Fibroblast of lung (primary cell): ENCODE results near the gene ZNF565.

ENCODE experiments used
- CTCF ChIP-seq, 2 donors: IDR thresholded peaks in 1 of 2; conservative IDR thresholded peaks in 1 of 2; 1 replicate in 1 of 2; 2 replicates in 1 of 2; pipeline ENCODE4 v1.5.1; 2011 to 2012; ENCODE audit warnings: low read length in 2 of 2, control low read depth in 1 of 2, inconsistent platforms in 1 of 2, low read depth in 1 of 2, mild to moderate bottlenecking in 1 of 2
- EZH2 ChIP-seq: IDR thresholded peaks from 2 replicates; pipeline ENCODE4 v1.5.1; 2012; ENCODE audit warnings: low read length, control low read depth, mild to moderate bottlenecking; ENCODE audit errors: missing control alignments

DNA sequence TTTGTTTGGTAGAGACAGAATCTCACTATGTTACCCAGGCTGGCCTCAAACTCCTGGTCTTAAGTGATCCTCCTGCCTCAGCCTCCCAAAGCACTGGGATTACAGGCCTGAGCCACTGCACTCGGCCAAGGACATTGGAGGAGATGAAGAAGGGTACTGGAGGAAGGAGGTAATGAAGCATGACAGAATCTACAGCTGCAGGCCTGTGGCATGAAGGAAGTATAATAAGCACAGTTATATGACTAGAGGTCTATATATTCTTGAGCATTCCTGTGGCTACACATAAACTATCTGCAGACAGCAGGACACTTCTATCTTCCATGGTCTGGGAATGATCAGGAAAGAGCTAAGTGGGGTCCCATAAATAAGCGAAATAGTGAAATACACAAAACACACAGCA lies 18.2 kb downstream of the ZNF565 start:
- TF ChIP-seq CTCF (conservative IDR thresholded peaks at IDR 0.05 in 1 of 2, IDR thresholded peaks at IDR 0.05 in 1 of 2; ENCODE audit: low read depth in 1 of 2, low read length in 2 of 2) (no peak), EZH2 (no peak)
